Hepatocyte (in vitro differentiated cells): Measurements from ENCODE around the gene TNFRSF1A. TPM values are rescaled to one million over a fixed set of nuclear protein-coding genes. Genes with fewer than 3 reads are reported as not detected.

Source experiments
- DNase-seq: peaks from one replicate; pipeline ENCODE4 v3.0.0-alpha.2; 2016; ENCODE audit warnings: low spot score
- H2AFZ ChIP-seq: fragments of 200-600 bp; sonication (generic); 2 replicates; pipeline ENCODE4 v1.6.0; 2016; ENCODE audit warnings: antibody characterized with exemption, mild to moderate bottlenecking
- H3K27ac ChIP-seq: fragments of 200-600 bp; sonication (generic); 2 replicates; pipeline ENCODE4 v1.5.1; 2016; ENCODE audit warnings: mild to moderate bottlenecking
- H3K27me3 ChIP-seq: fragments of 200-600 bp; sonication (generic); 2 replicates; pipeline ENCODE4 v1.6.1; 2016
- H3K36me3 ChIP-seq: fragments of 200-600 bp; sonication (generic); replicated peaks from 2 replicates; pipeline ENCODE4 v1.5.1; 2016; ENCODE audit warnings: low read depth; ENCODE audit not compliant: insufficient read depth
- H3K4me1 ChIP-seq: fragments of 200-600 bp; sonication (generic); 2 replicates; pipeline ENCODE4 v1.5.1; 2016; ENCODE audit warnings: mild to moderate bottlenecking, moderate library complexity; ENCODE audit not compliant: insufficient read depth
- H3K4me2 ChIP-seq: fragments of 200-600 bp; sonication (generic); 2 replicates; pipeline ENCODE4 v1.6.0; 2016
- H3K4me3 ChIP-seq: fragments of 200-600 bp; sonication (generic); 2 replicates; pipeline ENCODE4 v1.5.1; 2016; ENCODE audit warnings: mild to moderate bottlenecking
- H3K79me2 ChIP-seq: fragments of 200-600 bp; sonication (generic); 2 replicates; pipeline ENCODE4 v1.6.0; 2017; ENCODE audit warnings: mild to moderate bottlenecking
- H3K9me2 ChIP-seq: fragments of 200-600 bp; sonication (generic); replicated peaks from 2 replicates; pipeline ENCODE4 v1.6.0; 2017; ENCODE audit warnings: mild to moderate bottlenecking; ENCODE audit not compliant: insufficient read depth
- H3K9me3 ChIP-seq: fragments of 200-600 bp; sonication (generic); 2 replicates; pipeline ENCODE4 v1.5.1; 2016; ENCODE audit warnings: low read depth, mild to moderate bottlenecking
- H4K20me1 ChIP-seq: fragments of 200-600 bp; sonication (generic); 2 replicates; pipeline ENCODE4 v1.6.0; 2016; ENCODE audit warnings: mild to moderate bottlenecking; ENCODE audit not compliant: insufficient read depth, poor library complexity, severe bottlenecking
- CTCF ChIP-seq: fragments of 200-600 bp; sonication (generic); IDR thresholded peaks from 2 replicates; pipeline ENCODE4 v1.5.1; 2016; ENCODE audit warnings: antibody characterized with exemption, mild to moderate bottlenecking; ENCODE audit not compliant: poor library complexity
- EZH2 ChIP-seq: fragments of 200-600 bp; sonication (generic); IDR thresholded peaks from 2 replicates; pipeline ENCODE4 v1.6.1; 2016; ENCODE audit warnings: antibody characterized with exemption, mild to moderate bottlenecking, borderline replicate concordance
- EZH2phosphoT487 ChIP-seq: fragments of 200-600 bp; sonication (generic); IDR thresholded peaks from one replicate; pipeline ENCODE4 v1.6.1; 2018; ENCODE audit warnings: antibody characterized with exemption, mild to moderate bottlenecking, low read depth, moderate library complexity; ENCODE audit not compliant: unreplicated experiment, severe bottlenecking
- WGBS: methylation state at CpG from one replicate; pipeline ENCODE4 v1.1.6; 2016; ENCODE audit warnings: low lambda C conversion rate; ENCODE audit errors: missing lambda C conversion rate; 5-methylcytosine and 5-hydroxymethylcytosine counted together
- polyA plus RNA-seq: library from polyadenylated mRNA; unstranded; fragments of >200 nt; fragmentation: Nextera tagmentation; extraction: Ambion mirVana; gene quantifications from 2 replicates; pipeline ENCODE4 v1.2.1, GENCODE V29; 2016
- total RNA-seq: library from RNA; depleted of rRNA; stranded (reverse); fragments of >200 nt; gene quantifications from 2 replicates; pipeline ENCODE4 v1.2.3, GENCODE V29; 2014

TNFRSF1A gene
- total and polyA plus RNA-seq, 2 experiments from 2014 or later = 147 to 168 TPM

- peaks cover 10% of the 10 kb centered on the region for H4K20me1 ChIP-seq
- no peaks in the 10 kb centered on the region for H3K9me2 ChIP-seq
- 94% methylated on average over 4 of the region's 5 CpGs for WGBS
- peaks cover 9% of the 10 kb centered on the region for H3K36me3 ChIP-seq
- H3K4me2 ChIP-seq = no peak overlapping the region
- no peak overlapping the region for H3K4me3 ChIP-seq
- H2AFZ ChIP-seq = no peak overlapping the region
- no peak overlapping the region for H3K27ac ChIP-seq
- H3K9me3 ChIP-seq = no peaks in the 10 kb centered on the region
- peaks cover 44% of the 10 kb centered on the region for H3K79me2 ChIP-seq
- TF ChIP-seq EZH2 (no peak), CTCF (no peak), EZH2phosphoT487 (no peak)
- DNase-seq = no peak
- no peaks in the 10 kb centered on the region for H3K27me3 ChIP-seq
- H3K4me1 ChIP-seq = peaks cover 12% of the 10 kb centered on the region
These were observed 11.7 kb downstream of the TNFRSF1A start for GRCh38 chr12:6330192-6330591.

- Histone ChIP-seq H3K27ac (no peak overlapping the region), H3K9me3 (no peaks in the 10 kb centered on the region), H2AFZ (no peak overlapping the region), H3K4me1 (peaks cover 10% of the 10 kb centered on the region), H3K4me3 (no peak overlapping the region), H3K4me2 (no peak overlapping the region), H3K36me3 (peaks cover 9% of the 10 kb centered on the region), H4K20me1 (peaks cover 9% of the 10 kb centered on the region), H3K9me2 (no peaks in the 10 kb centered on the region), H3K27me3 (no peaks in the 10 kb centered on the region), H3K79me2 (peaks cover 39% of the 10 kb centered on the region)
- TF ChIP-seq CTCF (no peak), EZH2phosphoT487 (no peak), EZH2 (no peak)
- no peak for DNase-seq
- WGBS = 92% methylated on average over 4 of the region's 15 CpGs
These were observed 12.2 kb downstream of the TNFRSF1A start for GRCh38 chr12:6329703-6330064.

DNA sequence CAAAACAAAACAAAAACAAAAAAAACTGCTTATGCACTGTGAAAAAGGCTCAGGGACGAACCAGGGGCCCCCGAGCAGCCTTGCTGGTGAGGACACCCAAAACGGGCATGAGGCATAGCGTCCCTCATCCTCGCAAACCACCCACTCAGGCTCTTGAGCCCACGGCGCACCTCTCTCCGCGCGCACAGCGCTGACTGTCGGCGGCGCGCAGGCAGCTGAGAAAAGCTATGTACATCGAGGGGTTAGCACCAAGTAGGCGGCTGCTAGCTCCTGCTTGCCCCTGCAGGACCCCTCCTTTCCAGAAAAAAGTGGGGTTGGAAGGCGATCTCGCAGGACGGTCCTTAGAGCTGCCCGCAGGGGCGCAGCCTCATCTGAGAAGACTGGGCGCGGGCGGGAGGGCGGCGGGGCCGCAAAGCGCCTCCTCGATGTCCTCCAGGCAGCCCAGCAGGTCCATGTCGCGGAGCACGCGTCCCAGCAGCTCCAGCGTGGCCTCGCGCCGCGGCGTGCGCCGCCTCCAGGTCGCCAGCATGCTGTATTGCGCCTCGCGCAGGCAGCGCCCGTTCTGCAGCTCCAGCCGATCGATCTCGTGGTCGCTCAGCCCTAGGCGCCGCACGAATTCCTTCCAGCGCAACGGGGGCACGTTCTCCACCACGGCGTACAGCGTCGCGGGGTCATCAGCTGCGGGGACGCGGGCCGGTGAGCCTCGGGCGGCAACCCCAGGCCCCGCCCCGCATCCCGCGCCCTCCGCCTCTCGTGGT, 12.8 kb downstream of the TNFRSF1A start:
- 97% methylated on average over 57 of the region's 75 CpGs for WGBS
- Histone ChIP-seq H3K9me3 (no peaks in the 10 kb centered on the region), H3K79me2 (peaks cover 34% of the 10 kb centered on the region), H2AFZ (no peak overlapping the region), H3K4me1 (peaks cover 10% of the 10 kb centered on the region), H3K9me2 (no peaks in the 10 kb centered on the region), H3K4me3 (no peak overlapping the region), H3K4me2 (no peak overlapping the region), H3K27ac (no peak overlapping the region), H3K27me3 (no peaks in the 10 kb centered on the region), H3K36me3 (peaks cover 9% of the 10 kb centered on the region), H4K20me1 (peaks cover 6% of the 10 kb centered on the region)
- TF ChIP-seq EZH2phosphoT487 (no peak), CTCF (no peak), EZH2 (no peak)
- no peak for DNase-seq
